HG03060 (cell line): Measurements from ENCODE around the gene LSAMP.

ENCODE experiments used
- ATAC-seq: cut with Tn5 transposase; IDR thresholded peaks from one replicate; pipeline ENCODE4 v1.9.1; 2021; ENCODE audit warnings: low read depth, moderate number of reproducible peaks; ENCODE audit not compliant: unreplicated experiment

LSAMP gene

GRCh38 chr3:116445311-116445841 is at the start of gene LSAMP:
Gene LSAMP (minus strand): TSS chr3:116445487.
- ATAC-seq: no peak

GRCh38 chr3:116492379-116492778 is 47.1 kb upstream of the LSAMP start:
- no peak for ATAC-seq

- ATAC-seq: no peak
Observed at GRCh38 chr3:116483135-116483534, 37.8 kb upstream of the LSAMP start.

GRCh38 chr3:116476691-116477090 is 31.4 kb upstream of the LSAMP start:
- no peak for ATAC-seq

- ATAC-seq: no peak
Observed at GRCh38 chr3:116474801-116475200, 29.5 kb upstream of the LSAMP start.

GRCh38 chr3:116474032-116474780 is 28.9 kb upstream of the LSAMP start:
- ATAC-seq: no peak

GRCh38 chr3:116473602-116474001 is 28.3 kb upstream of the LSAMP start:
- ATAC-seq: no peak

GRCh38 chr3:116470605-116471197 is 25.4 kb upstream of the LSAMP start:
- ATAC-seq: no peak

- no peak for ATAC-seq
Observed at GRCh38 chr3:116469546-116469945, 24.3 kb upstream of the LSAMP start.

- ATAC-seq: no peak
Observed at GRCh38 chr3:116464276-116464798, 19.1 kb upstream of the LSAMP start.

GRCh38 chr3:116453666-116454346 is 8.5 kb upstream of the LSAMP start:
- ATAC-seq: no peak

GRCh38 chr3:116449546-116450350 is 4.5 kb upstream of the LSAMP start:
- ATAC-seq: no peak

- no peak for ATAC-seq
Observed at GRCh38 chr3:116445990-116446389, 703 bp upstream of the LSAMP start.

- ATAC-seq: no peak
Observed at GRCh38 chr3:116444819-116445310, 422 bp downstream of the LSAMP start.

GRCh38 chr3:116444115-116444747 is 1.1 kb downstream of the LSAMP start:
- ATAC-seq: no peak

GRCh38 chr3:116443191-116443661 is 2.1 kb downstream of the LSAMP start:
- ATAC-seq: no peak

- ATAC-seq: no peak
Observed at GRCh38 chr3:116442331-116443021, 2.8 kb downstream of the LSAMP start.

GRCh38 chr3:116441652-116442051 is 3.6 kb downstream of the LSAMP start:
- ATAC-seq: no peak

GRCh38 chr3:116440196-116440595 is 5.1 kb downstream of the LSAMP start:
- ATAC-seq: no peak
